Stimulated activated CD8-positive, alpha-beta memory T cell treated with anti-CD3 and anti-CD28 coated beads, Interleukin-7, amount 100 ng/mL, for 4 hours (primary cell): ENCODE measurements around the gene GLG1.
"Not testable (repeated sequence)": the region's sequence is repeated elsewhere in the genome, so short reads cannot be mapped to it uniquely, and the experiment has no call there.

ENCODE experiments used
- DNase-seq, 2 donors: peaks; one replicate each; pipeline ENCODE4 v3.0.0-alpha.2; 2020; ENCODE audit warnings: low read depth in 2 of 2

The GLG1 gene

DNA sequence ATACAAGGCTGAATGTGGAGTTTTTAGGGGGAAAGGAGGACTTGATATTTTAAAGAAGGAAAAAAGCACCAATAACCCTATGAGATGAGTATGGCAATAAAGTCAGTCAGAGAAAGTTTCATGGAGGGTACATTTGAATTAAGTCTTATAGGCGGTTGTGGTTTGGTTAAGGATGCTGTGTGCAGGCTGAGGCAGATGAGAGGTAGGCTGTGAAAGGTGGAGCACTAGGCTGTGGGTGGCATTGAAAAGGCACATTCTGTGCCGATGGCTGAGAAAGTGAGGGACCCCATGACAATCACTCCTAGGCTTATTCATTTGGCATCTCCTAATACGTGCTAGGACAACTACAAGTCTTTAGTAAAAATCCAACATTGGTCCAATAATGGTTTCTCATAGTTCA lies 68.1 kb downstream of the GLG1 start:
- not testable (repeated sequence) for DNase-seq

DNA sequence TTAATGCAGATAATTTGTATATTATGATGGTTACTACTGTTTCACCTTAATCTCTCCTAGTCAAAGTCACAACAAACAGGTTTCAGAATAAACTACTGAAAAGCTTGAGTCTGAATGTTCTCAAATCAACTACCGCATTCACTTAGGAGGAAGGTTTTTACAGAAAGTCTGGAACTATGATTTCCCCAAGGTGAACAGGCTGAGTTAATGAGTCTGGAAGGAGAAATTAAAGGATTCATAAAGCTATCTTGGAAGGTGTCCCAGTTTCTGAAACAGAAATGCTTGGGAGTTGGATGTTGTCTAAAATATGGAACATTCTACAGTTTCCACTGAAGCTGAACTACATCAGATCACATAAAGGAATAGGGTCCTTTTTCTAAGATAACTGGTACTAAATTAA lies 69.2 kb downstream of the GLG1 start:
- DNase-seq, result not testable (repeated sequence)

DNA sequence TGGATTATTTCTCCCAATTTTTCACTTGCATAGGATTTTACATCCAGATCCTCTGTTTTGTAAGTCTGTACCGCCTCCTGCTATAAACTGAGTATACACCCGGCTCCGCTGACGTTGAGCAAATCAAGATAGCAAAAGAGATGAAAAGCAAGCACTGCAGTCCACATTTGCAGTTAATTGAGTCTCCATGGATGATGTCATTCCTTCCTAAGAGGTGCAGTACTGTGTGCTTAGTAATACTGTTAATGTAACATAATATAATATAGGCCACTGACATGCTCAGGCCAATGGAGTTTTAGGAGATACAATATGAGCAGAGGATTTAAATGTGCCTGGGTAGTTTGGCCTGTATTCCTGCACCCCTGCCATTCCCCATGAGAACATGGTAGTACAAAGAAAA lies 72.3 kb downstream of the GLG1 start:
- not testable (repeated sequence) for DNase-seq

DNA sequence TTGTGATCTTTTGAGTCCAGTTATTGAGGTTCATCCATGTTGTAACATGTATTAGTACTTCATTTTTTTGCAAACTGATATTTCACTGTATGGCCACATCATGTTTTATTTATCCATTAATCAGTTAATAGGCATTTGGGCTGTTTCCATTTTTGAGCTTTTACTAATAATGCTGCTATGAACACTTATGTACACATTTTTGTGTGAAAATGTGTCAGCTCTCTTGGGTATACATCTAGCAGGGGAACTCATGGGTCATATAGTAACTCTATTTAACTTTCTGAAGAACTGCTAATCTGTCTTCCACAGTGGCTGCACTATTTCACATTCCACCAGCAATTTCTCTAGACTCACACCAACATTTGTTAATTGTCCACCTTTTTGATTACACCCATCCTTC lies 82.0 kb downstream of the GLG1 start:
- DNase-seq, result no peak

DNA sequence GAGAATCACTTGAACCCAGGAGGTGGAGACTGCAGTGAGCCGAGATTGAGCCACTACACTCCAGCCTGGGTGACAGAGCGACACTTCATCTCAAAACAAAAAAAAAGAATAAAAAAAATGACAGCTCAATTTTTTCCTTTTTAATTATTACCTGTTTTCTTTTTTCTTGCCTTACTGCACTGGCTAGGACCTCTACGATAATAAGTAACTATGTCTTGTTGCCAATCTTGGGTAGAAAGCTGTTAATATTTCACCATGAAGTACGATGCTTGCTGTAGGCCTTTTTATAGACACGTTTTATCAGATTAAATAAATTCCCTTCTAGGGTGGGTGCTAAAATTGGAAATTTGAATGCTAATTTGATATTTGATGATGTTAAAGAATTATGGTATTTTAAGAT lies 82.8 kb downstream of the GLG1 start:
- DNase-seq, result no peak

DNA sequence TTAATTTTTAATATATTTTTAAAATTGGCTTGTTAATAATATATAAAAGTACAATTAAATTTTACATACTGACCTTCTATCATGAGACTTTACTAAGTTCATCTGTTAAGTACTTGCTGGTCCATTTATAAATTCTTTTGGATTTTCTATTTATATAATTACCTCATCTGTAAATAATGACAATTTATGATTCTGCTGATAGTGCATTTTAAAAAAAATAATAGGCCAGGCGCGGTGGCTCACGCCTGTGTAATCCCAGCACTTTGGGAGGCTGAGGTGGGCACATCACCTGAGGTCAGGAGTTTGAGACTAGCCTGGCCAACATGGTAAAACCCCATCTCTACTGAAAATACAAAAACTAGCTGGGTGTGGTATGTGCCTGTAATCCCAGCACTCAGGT lies 83.2 kb downstream of the GLG1 start:
- DNase-seq, result not testable (repeated sequence)

DNA sequence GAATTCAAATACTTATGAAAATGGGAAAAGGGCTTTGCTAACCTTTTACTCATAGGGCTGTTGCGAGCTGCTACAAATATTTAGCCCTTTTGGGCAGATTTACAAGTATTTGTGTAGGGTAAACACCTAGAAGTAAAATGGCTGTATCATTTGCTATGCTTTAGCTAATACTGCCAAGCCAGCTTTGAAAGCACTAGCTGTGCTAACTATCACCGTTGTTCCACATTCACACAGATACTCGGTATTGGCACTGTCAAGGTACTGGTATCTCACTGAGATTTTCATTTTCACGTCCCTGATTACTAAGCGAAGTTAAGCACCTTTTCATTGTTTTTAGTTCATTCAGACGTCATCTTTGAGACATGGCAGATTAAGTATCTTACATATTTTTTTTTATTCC lies 84.8 kb downstream of the GLG1 start:
- DNase-seq, result no peak

DNA sequence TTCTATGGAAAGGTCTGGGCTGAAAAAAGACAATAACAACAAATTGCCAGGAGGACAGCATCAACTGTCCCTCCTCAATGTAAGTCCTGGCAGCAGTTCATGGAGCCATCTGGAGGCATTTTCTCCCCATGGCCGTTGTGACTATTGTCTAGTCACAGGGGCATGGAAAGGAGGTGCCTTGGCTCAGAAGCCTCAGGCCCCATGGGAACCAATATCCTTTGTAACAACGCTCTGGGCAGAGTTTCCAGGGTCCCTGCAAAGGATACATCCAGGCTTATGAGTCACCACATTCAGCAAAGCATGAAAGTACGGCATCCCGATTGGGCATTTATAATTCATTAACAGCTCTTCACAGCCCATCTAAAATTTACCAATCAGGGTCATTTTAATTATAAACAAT lies 85.2 kb downstream of the GLG1 start:
- DNase-seq, result no peak

DNA sequence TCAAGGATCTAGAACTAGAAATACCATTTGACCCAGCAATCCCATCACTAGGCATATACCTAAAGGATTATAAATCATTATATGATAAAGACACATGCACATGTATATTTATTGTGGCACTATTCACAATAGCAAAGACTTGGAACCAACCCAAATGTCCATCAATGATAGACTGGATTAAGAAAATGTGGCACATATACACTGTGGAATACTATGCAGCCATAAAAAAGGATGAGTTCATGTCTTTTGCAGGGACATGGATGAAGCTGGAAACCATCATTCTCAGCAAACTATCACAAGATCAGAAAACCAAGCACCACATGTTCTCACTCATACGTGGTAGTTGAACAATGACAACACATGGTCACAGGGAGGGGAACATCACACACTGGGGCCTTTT lies 88.0 kb downstream of the GLG1 start:
- not testable (repeated sequence) for DNase-seq

DNA sequence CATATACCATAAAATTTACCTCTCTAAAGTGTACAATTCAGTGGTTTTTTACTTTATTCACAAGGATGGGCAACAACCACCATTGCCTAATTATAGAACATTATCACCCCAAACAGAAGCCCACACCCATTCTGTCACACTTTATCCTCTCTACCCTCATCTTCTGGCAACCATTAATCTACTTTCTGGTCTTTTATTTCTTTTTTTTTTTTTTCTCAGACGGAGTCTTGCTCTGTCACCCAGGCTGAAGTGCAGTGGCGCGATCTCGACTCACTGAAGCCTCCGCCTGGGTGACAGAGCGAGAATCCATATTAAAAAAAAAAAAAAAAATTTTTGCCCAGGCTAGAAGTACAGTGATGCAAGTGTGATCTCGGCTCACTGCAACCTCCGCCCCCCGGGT lies 95.0 kb downstream of the GLG1 start:
- DNase-seq, result no peak

DNA sequence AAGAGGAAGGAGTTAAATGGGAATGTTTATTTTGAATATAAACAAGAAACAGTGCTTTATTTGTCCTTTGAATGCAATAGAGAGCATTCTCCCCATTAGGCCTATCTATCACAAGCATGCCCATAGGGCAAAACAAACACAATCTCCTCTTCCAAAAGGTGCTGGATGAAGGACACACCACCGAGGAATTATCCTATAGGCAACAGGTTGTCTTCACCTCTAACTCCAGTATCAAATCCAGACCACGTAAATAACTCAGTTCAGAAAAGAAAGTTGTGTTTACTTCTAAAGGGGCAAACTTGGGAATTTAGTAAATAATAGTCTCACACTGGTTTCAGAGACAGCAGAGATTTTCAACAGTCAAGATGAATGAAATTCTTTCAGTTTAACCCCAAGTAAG lies 101.9 kb downstream of the GLG1 start:
- no peak for DNase-seq

DNA sequence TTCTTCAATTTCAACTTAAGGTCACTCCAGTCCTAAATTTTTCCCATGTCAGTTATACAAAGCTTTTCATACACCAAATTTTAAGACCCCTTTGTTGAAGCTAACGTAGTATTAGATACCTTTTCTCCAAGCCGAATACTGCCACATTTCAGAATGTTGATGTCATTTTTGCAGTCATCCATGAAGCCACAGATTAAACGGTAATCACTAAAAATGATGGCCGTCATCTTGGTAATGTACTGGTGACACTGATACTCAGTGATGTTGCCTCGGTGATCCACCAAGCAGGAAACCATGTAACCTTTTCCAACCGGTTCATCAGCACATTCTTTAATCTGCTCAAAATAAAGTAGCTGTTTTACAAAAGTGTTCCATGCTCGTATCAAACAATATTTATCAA lies 103.5 kb downstream of the GLG1 start:
- no peak for DNase-seq

DNA sequence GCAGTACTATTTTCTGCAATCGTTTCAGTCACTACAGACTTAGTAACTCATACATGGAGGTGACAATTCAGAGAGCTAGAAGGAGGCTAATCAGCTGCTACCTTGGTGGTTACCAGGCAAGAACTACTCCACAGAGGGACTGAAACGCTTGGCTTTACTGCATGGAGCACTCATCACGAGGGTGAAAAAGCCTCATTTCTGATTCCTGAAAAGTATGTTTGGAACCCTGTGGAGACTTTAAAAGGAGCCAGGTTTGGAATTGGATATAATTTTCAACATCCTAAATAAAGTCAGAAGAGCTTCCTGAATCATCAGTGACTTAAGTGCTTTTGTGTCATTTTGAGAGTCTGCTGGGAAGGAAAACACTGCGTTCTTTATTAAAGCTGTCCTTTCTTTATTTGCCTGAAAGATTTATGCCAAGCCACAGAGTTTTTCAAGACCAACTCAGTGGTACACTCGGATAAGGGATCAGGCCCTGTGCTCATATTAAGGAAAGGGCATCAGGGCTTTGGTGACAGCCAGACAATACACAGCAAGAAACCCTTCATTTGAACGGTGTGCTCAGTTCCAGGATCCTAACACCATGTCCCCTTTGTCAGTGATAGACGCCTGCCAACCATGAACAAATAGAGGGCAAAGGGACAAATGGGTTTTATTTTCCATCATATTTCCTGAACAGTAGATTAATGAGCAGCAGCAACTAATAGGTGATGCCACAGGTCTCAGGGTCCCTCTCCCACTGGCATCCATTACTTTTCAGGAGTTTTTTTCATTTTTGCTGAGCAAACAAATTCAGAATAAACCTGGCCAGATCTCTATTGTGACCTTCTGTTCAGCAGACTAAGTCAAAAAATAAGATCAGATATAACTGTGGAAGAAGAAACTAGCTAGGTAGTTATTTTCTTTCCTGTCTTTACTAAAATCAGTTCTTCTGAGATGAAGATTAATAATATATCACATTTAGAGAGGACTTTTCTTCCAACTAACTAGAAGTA lies 105.1 kb downstream of the GLG1 start:
- DNase-seq, result no peak

DNA sequence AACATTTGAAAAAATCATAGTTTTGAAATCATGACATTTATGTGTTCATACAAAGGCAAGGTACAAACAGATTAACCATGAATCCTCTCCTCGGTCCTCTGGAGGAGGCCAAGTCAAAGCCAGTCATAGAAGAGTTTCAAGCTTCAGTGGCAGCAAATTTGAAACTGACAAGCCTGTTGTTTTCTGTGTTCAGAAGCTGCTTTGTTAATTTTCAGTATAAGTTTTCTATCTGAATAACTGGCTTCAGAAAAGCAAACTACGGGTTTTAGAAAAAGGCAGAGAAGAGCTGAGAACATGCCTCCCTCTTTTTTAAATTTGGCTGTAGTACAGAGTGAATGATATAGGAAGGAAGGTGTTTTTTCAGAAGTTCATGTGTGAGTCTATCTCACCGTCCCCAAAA lies 106.0 kb downstream of the GLG1 start:
- DNase-seq, result no peak

DNA sequence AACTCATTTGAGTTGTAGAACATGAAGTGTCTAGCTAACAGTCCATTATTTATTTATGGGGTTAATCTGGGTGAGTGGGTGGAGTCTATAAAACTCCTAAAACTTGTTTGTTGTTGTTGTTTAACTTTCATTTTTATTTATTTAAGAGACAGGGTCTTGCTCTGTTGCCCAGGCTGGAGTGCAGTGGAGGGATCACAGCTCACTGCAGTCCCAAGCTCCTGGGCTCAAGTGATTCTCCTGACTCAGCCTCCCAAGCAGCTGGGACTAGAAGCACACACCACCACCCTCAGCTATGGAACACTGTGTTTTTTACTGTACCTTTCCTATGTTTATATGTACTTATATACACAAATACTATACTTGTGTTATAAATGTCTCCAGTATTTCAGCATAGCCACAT lies 107.8 kb downstream of the GLG1 start:
- no peak for DNase-seq

DNA sequence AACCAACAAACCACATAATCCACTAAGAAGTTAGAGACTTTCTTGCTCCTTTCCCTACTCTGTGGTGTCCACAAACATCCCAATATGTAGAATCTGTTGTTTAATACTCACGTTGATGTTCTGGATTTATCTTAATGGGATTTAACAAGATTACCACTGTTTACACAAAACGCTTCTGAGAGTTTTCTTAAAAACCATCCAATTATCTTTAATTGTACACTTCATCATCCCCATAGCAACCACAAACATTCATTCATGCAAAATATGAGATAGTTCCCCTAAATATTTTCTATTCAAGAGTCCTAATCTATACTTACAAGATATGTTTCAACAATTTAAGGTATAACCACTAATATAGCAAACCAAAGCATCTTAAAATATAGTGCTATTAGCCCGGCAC lies 109.2 kb downstream of the GLG1 start:
- DNase-seq, result no peak

DNA sequence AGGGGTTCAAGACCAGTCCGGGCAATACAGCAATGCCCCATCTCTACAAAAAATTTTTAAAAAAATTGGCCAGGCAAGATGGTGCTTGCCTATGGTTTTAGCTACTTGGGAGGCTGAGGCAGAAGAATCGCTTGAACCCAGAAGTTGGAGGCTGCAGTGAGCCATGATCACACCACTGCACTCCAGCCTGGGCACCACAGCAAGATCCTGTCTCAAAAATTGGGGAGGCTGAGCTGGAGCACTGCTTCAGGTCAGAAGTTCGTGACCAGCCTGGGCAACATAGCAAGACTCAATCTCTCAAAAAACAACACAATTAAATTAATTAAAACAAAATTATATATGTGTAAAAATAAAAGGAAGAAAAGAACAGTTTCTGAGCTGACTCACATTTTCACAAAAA lies 110.9 kb downstream of the GLG1 start:
- DNase-seq, result no peak

DNA sequence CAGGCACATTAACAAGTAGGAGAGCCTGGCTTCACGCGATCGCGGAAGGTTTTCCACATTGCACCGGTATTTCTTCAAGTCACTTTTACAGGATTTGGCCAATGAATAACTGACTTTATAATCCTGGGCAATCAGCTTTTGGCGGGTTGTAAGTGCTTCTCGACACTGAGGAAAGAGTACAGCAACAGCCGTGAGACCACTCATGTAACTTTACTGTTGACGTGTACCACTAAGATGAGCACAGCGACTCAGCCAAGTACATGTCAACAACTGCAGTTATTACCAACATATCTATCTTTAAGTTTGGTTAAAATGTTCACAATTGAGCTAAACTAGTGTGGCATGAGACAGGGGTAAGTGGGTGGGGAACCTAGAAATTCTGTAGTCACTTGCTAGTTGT lies 113.9 kb downstream of the GLG1 start:
- no peak for DNase-seq

DNA sequence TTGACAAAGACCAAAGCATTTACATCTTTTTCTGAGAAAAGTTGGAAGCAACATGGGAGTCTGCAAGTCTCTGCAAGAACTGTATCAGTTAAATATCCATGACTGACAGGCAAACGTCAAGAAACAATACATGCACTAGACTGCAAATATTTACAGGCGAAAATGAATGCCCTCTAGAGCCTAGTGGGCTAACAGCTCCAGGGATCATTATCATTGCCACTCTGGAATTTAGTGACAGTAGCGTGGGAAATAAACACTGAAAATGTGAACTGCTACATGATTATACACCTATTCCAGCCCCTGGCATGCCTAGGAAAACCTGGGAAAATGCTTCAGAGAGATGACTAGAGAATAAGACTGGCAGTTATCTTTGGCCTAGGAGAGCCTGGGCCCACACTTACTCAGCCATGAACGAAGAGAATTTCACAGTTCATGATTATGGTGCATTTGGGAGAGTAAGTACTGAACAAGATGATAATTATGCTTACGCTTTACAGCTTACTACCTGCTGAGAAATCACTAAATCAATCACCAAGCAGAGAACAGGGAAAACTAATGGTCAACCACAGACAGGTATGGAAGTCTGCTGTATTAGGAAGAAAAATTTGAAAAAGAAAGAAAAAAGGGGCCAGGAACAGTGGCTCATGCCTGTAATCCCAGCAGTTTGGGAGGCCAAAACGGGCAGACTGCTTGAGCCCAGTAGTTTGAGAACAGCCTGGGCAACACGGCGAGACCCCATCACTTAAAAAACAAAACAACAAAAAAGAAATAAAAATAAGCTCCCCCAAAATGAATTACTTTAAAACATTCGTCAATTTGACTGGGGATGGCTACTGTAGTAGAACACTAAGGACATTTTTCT lies 119.0 kb downstream of the GLG1 start:
- DNase-seq, result no peak

DNA sequence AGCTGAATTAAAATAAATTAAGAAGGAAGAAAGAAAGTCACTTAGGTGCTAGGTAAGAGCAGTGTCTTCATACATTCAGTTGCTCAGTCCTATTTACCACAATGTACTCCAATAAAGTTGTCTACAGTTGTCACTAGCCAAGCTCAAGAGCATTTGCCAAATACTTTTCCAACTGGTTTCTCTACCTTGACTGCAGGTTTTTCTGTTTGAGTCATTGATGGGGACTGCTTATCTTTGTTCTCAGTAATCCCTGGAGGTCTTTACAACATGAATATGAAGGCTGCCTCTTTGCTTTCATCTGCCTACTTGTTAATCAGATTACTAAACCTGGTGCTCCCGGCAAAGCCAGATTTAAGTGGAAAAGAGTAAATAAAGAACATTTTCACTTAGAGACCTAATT lies 121.0 kb downstream of the GLG1 start:
- DNase-seq, result no peak

DNA sequence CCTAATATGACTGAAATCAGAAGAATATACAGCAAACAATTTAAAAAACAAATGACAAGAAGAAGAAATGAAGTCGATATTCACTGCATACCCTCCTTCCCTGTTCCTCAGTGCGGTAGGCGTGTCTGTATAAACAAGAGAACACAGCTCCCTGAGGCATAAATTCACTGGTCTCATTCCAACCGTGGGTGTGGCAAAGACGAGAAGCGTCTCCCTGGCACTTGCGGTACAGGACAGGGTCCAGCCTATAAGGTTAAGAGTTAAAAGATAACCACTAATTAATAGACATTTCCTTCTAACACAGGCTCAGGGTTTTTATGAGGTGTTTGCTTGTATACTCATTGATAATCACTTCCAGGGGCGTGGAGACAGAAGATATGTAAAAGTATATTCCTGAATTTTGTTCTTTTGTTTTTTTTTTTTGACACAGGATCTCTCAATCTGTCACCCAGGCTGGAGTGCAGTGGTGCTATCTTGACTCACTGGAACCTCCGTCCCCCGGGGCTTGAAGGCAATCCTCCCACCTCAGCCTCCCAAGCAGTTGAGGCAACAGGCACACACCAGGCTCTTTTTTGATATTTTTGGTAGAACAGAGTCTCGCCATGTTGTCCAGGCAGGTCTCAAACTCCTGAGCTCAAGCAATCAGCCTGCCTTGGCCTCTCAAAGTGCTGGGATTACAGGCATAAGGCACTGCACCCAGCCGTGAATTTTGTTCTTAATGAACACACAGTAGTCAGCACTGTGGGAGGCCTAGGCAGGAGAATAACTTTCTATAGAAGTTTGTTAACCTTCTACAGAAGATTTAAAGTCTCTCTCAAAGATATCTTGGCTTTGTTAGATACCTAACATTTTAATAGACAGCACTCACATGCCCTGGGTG lies 126.5 kb downstream of the GLG1 start:
- no peak for DNase-seq

DNA sequence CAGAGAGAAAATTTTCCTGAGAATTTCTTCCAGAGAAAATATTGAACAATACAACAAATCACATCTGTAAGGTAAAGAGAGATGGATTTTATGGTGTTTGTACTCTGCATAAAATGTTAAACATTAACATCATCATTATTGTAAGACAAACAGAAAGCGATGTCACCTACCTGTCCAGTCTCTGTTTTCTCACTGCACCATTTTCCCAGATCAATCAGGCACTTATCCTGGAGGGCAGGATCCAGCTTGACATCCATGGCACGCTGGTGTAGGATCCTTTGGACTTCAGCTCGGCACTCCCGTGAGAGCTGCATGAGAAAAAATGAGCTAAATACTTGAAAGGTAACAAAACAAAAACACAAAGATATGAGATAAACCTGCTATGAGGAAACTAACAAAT lies 129.7 kb downstream of the GLG1 start:
- no peak for DNase-seq
